ENCODE measurements around the gene ELK4. TPM values are rescaled to one million over a fixed set of nuclear protein-coding genes. Genes with fewer than 3 reads are reported as not detected.

The ELK4 gene
- total and polyA plus RNA-seq, 11 donors = 5.0 to 54.9 (median 35.7) TPM

GRCh38 chr1:205650241-205650640 lies 18.4 kb upstream of the ELK4 start:
- Histone ChIP-seq H3K27me3 (no peaks in the 10 kb centered on the region), H3K4me3 (no peak overlapping the region), H3K4me1 (peaks cover 0 to 5% (median 0%) of the 10 kb centered on the region in 12 donors), H3K27ac (no peak overlapping the region), H3K36me3 (peaks cover 0 to 3% (median 0%) of the 10 kb centered on the region in 9 donors), H3K9me3 (no peaks in the 10 kb centered on the region)
- ATAC-seq (no peak), DNase-seq (no peak)
- intact Hi-C loops (cut with DNase I) = loop anchor here in 2 of 10 donors (5.0 to 10.0 kb wide), 2 partner anchors 118 to 455 kb away; no protein-coding TSS in a partner anchor
- 82 to 98% (median 91%) methylated on average over 1 of the region's 1 CpG for WGBS, 4 donors
- TF ChIP-seq CTCF (IDR thresholded peaks at IDR 0.05) = no peak
- no peak for TF ChIP-seq POLR2A (IDR thresholded peaks at IDR 0.05)

DNA sequence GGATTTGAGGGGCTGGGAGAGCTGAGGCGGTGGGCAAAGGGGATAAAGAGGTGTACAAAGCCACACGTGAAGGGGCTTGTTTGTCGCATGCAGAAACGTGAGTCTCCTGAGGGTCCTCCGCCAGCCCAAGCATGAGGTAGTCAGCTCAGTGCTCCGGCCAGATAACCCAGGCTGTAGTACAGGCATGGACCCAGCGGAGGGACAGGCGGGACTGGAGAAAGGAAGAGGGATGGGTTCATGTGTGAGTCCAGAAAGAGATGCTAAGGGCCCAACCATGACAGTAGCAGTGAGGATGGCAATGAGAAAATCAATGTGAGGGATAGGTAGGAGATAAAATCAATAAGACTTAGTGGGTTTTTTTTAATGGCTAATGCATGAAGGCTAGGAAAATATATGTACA lies 13.7 kb upstream of the ELK4 start:
- Histone ChIP-seq H3K4me3 (no peak overlapping the region), H3K36me3 (no peaks in the 10 kb centered on the region), H3K27ac (no peak overlapping the region), H3K9me3 (no peaks in the 10 kb centered on the region), H3K4me1 (peaks cover 0 to 5% (median 0%) of the 10 kb centered on the region in 12 donors), H3K27me3 (no peaks in the 10 kb centered on the region)
- no peak for ATAC-seq
- DNase-seq = no peak
- intact Hi-C loops (cut with DNase I) = loop anchor here in 1 of 10 donors (5.0 to 10.0 kb wide), 2 partner anchors 48 to 251 kb away; no protein-coding TSS in a partner anchor
- no peak for TF ChIP-seq POLR2A (IDR thresholded peaks at IDR 0.05)
- no peak for TF ChIP-seq CTCF (IDR thresholded peaks at IDR 0.05)
- WGBS, 4 donors = 85 to 92% (median 86%) methylated on average over 8 of the region's 8 CpGs

DNA sequence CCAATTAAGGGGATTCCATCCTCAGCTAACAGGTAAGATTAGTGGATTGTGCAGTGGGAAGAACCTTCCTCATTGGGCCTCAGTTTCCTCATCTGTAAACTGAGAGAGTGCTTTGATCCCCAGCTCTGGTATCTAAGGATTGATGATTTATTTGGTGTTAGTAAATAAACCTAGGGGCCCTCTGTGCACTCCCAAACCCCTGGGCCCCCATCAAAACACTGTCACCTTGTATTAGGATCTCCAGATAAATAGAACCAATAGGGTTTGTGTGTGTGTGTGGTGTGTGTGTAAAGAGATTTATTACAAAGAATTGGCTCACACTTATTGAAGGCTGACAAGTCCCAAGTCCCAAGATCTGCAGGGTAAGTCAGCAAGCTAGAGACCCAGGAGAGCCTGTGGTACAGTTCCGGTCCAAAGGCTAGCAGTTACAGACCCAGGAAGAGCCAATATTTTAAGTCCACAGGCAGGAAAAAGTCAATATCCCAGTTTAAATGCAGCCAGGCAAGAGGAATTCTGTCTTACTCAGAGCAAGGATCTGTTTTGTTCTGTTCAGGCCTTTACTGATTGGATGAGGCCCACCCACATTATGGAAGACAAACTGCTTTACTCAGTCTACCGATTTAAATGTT lies 11.0 kb upstream of the ELK4 start:
- Histone ChIP-seq H3K9me3 (no peaks in the 10 kb centered on the region), H3K27ac (no peak overlapping the region), H3K27me3 (no peaks in the 10 kb centered on the region), H3K4me3 (no peak overlapping the region), H3K36me3 (no peaks in the 10 kb centered on the region), H3K4me1 (peaks cover 0 to under 1% (median 0%) of the 10 kb centered on the region in 12 donors)
- TF ChIP-seq CTCF (IDR thresholded peaks at IDR 0.05) = no peak
- no peak for TF ChIP-seq POLR2A (IDR thresholded peaks at IDR 0.05)
- ATAC-seq (no peak), DNase-seq (no peak)
- WGBS, 4 donors = 86 to 100% (median 92%) methylated on average over 2 of the region's 2 CpGs
- intact Hi-C loops (cut with DNase I) = loop anchor here in 1 of 10 donors (10.0 kb wide), 1 partner anchor 248 kb away; no protein-coding TSS in a partner anchor

DNA sequence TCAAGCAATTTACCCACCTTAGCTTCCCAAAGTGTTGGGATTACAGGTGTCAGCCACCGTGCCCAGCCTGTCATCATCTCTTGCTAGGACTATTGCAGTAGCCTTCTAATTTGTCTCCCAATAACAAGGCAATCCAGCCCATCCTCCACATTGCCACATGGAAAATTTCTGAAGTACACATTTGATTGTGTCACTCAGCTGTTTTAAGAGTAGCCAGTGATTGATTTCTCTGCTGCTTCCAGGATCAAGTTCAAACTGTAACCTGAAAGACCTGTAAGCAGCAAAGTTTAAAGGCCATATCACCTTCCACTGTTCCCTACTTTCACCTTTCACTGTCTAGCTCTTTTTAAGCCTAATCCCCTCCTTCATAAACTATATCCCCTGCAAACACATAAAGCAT lies 7.8 kb upstream of the ELK4 start:
- TF ChIP-seq CTCF (IDR thresholded peaks at IDR 0.05) = no peak
- TF ChIP-seq POLR2A (IDR thresholded peaks at IDR 0.05) = no peak
- no peak overlapping the region for H3K27ac ChIP-seq
- H3K4me1 ChIP-seq = peaks cover 0 to 12% (median 8%) of the 10 kb centered on the region in 12 donors
- H3K27me3 ChIP-seq = no peaks in the 10 kb centered on the region
- intact Hi-C loops (cut with DNase I) = loop anchor here in 3 of 10 donors (5.0 to 10.0 kb wide), 3 partner anchors 105 to 112 kb away; no protein-coding TSS in a partner anchor
- no peaks in the 10 kb centered on the region for H3K9me3 ChIP-seq
- DNase-seq (no peak), ATAC-seq (no peak)
- WGBS, 4 donors = 83 to 100% (median 97%) methylated on average over 1 of the region's 1 CpG
- no peaks in the 10 kb centered on the region for H3K36me3 ChIP-seq
- H3K4me3 ChIP-seq = no peak overlapping the region

All from heart left ventricle (tissue), 16 donors.